Motor neuron (in vitro differentiated cells): ENCODE measurements around the gene UQCC3. TPM values are rescaled to one million over a fixed set of nuclear protein-coding genes. Genes with fewer than 3 reads are reported as not detected.
"Not testable (repeated sequence)": the region's sequence is repeated elsewhere in the genome, so short reads cannot be mapped to it uniquely, and the experiment has no call there.

ENCODE experiments used
- ATAC-seq, 8 experiments: fragments of 200-7000 bp; cut with Tn5 transposase; replicated peaks in 6 of 8; 2 replicates each; pipeline ENCODE4 v1.8.0; 2021; ENCODE audit warnings: mild to moderate bottlenecking in 8 of 8, moderate library complexity in 8 of 8
- H3K27ac ChIP-seq, 2 donors: fragments of 250-450 bp; sonication (Bioruptor Pico); 2 replicates each; pipeline ENCODE4 v1.9.0; 2021; ENCODE audit warnings: antibody characterized with exemption in 2 of 2, mild to moderate bottlenecking in 2 of 2, moderate library complexity in 1 of 2
- H3K4me1 ChIP-seq, 2 donors: fragments of 250-450 bp; sonication (Bioruptor Pico); replicated peaks in 1 of 2; 2 replicates each; pipeline ENCODE4 v1.6.1; 2021; ENCODE audit warnings: antibody characterized with exemption in 2 of 2, mild to moderate bottlenecking in 2 of 2, moderate library complexity in 1 of 2
- H3K4me3 ChIP-seq, 5 donors: fragments of 250-450 bp; sonication (Bioruptor Pico); 2 replicates each; pipeline ENCODE4 v1.9.0; 2021; ENCODE audit warnings: antibody characterized with exemption in 5 of 5, mild to moderate bottlenecking in 5 of 5, moderate library complexity in 4 of 5
- WGBS, 10 experiments: fragments of 450-650 bp; shearing (Covaris generic); methylation state at CpG; one replicate each; pipeline ENCODE4 v1.0.0; 2022; 5-methylcytosine and 5-hydroxymethylcytosine counted together
- in situ Hi-C, 9 experiments: fragments of 400-800 bp; cut with MboI; loops; one replicate each; pipeline ENCODE4 v1.15.0; 2021; ENCODE audit warnings: low sequenced_read_pairs in 9 of 9, low pct_unique_long_range_greater_than_20kb in 2 of 9; ENCODE audit not compliant: unreplicated experiment in 9 of 9
- total RNA-seq, 8 experiments: library from RNA; unstranded; fragments of 300-600 nt; gene quantifications; 2 replicates each; pipeline versions ENCODE4 v1.2.3 to v1.2.4, GENCODE V29; 2022

The UQCC3 gene
- total RNA-seq, 8 experiments from 2014 or later, result 7.9 to 17.7 (median 10.3) TPM

DNA sequence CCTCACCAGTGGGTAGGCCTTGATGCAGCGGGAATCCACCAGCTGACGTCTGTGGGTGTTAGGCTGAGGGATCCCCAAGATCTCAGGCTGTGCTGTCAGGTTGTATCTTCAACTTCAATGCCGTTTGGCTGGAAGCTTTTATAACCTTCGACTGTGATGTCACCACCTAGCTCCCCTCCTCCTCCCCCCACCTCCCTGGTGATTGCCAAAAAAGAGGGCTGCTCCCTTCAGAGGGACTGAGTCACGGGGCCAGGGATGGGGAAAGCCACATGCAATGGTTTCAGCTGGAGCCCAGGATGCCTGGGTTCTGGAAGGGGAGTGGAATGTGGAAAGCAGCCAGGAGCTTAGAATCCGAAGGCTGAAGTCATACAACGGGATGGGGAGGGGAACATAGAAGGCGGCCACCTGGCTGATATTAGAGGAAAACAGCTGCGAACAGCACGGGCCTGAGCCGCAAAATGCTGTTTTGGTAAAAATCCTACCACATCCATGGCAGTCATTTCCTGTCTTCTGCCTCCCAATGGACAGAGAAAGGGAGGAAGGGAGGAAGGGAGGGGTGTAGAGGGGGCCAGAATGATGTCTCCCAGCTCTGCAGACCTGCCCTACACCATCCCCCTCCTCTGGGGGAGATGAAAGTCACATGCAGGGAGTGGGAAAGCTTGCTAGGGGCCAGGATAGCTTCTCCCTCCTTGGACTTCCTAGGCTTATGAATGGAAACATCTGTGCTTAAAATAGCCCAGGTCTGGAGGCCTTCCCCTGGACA, 18.1 kb downstream of the UQCC3 start, which contains the start of gene LRRN4CL:
LRRN4CL (minus strand) TSS at position 110 of the 763 bp plus-strand sequence. CDS start 1,022 bp downstream, outside the sequence.
- Histone ChIP-seq H3K27ac (no peak within 1 kb of the TSS), H3K4me3 (no peak within 1 kb of the TSS), H3K4me1 (no peaks in the 10 kb centered on the region)
- in situ Hi-C loops, result loop anchor here in 1 of 9 experiments (10.0 kb wide), 1 partner anchor 305 kb away; no protein-coding TSS in a partner anchor
- WGBS, 10 experiments, result 0 to 100% (median 80%) methylated on average over 1 to 4 of the region's 11 CpGs; no CpG with 5 or more reads in 5 of the 10 experiments
- ATAC-seq, result peak; percentile 38 to 85 (median 72)

DNA sequence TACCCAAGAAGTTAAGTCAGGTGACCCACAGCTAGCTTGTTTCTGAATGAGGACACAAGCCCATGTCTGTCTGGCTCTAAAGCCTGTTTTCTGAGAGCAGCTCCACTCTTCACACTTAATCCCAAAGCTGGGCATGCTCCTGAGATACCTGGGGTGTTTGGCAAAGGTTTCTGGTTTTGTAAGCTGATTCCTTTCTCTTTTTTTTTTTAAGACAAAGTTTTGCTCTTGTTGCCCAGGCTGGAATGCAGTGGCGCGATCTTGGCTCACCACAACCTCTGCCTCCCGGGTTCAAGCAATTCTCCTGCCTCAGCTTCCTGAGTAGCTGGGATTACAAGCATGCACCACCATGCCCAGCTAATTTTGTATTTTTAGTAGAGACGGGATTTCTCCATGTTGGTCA, 22.2 kb downstream of the UQCC3 start:
- H3K4me1 ChIP-seq, ATAC-seq, H3K4me3 ChIP-seq, H3K27ac ChIP-seq: not testable (repeated sequence)
- WGBS, 10 experiments, result 90 to 100% (median 100%) methylated on average over 1 to 2 of the region's 4 CpGs; no CpG with 5 or more reads in 6 of the 10 experiments
- in situ Hi-C loops, result loop anchor here in 1 of 9 experiments (10.0 kb wide), 1 partner anchor 309 kb away; no protein-coding TSS in a partner anchor

DNA sequence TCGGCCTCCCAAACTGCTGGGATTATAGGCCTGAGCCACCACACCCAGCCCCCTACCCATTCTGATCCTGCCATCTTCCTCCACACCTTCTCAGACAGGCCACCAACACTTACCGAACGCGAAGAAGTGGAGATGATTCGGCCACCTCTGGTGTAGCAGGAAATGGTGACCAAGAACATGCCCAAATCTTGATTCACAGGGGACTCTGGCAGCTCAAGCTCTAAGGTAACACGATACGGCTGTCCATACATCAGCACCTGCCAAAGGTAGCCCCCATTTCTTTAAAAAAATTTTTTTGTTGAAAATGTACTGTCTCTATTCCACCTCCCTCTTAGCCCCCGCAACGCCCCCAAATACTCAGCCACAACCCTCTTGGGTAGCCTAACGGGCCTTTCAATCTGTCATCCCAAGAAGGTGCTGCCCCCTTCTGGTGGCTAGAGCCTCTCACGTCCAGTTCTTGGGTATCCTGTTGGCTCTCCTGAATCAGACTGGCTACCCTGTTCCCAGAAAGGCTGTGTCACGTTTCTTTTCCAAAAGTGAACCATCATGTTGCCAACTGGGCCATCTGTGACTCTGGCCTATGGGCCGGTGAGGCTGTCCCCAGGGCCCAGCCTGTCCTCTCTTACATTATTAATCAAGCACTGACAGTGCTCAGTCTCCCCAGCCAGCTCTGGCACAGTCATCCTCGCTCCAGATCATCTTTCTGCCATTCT, 23.1 kb downstream of the UQCC3 start:
- Histone ChIP-seq H3K4me1 (no peaks in the 10 kb centered on the region), H3K27ac (no peak overlapping the region), H3K4me3 (no peak overlapping the region)
- 6 to 90% (median 50%) methylated on average over 2 to 11 of the region's 14 CpGs; no CpG with 5 or more reads in 1 of the 10 experiments for WGBS, 10 experiments
- peak; percentile 48 to 96 (median 67) for ATAC-seq
- in situ Hi-C loops, result loop anchor here in 1 of 9 experiments (10.0 kb wide), 1 partner anchor 310 kb away; no protein-coding TSS in a partner anchor

DNA sequence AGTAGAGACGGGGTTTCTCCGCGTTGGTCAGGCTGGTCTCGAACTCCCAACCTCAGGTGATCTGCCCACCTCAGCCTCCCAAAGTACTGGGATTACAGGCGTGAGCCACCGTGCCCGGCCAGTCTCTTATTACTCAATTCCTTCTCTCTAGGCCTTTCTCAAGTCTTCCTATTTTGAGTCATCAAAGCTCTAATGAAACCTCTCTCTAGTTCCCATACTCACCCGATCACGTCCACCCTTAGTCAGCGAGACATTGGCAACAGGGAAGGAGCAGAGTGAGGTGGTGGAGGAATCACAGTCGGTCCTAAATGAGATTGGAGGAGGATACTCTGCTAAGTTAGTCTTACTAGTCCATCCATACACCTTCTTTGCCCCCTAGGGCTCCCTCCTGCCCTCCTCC, 30.8 kb downstream of the UQCC3 start:
- no peak for ATAC-seq
- Histone ChIP-seq H3K27ac (no peak overlapping the region), H3K4me1 (peaks cover 5 to 6% of the 10 kb centered on the region in 2 donors), H3K4me3 (no peak overlapping the region)
- in situ Hi-C loops, result no loop called here
- 83 to 100% (median 96%) methylated on average over 1 to 6 of the region's 11 CpGs; no CpG with 5 or more reads in 7 of the 10 experiments for WGBS, 10 experiments

DNA sequence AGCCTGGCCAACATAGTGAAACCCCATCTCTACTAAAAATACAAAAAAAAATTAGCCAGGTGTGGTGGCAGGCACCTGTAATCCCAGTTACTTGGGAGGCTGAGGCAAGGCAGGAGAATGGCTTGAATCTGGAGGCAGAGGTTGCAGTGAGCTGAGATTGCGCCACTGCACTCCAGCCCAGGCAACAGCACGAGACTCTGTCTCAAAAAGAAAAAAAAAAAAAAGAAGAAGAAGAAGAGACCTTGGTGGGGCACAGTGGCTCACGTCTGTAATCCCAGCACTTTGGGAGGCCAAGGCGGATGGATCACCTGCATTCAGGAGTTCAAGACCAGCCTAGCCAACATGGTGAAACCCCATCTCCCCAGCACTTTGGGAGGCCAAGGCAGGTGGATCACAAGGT, 32.4 kb downstream of the UQCC3 start:
- ATAC-seq, in situ Hi-C loops, H3K4me3 ChIP-seq: not testable (repeated sequence)

DNA sequence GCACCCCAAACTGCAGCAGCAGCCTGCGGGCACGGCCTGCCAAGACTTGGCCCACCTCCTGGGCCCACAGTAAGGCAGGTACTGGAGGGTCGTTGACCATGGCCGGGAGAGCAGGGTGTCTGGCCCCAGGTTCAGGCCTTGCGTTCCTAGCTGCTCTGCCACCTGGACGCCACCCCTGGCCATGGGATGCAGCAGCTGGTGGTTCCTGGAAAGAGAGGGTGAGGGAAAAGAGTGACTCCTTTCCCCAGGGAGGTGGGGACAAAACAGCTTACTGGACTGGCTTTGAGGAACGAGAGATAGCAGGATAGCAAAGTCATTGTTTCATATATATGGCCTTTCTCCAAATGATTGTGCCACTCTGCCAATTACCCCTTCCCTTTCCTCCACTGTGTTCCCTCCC, 33.9 kb downstream of the UQCC3 start:
- WGBS, 10 experiments, result 30 to 61% (median 58%) methylated on average over 1 to 5 of the region's 7 CpGs; no CpG with 5 or more reads in 3 of the 10 experiments
- in situ Hi-C loops, result no loop called here
- Histone ChIP-seq H3K4me3 (peak overlapping the region; percentile 52 to 80 (median 61)), H3K4me1 (peaks cover 19 to 28% of the 10 kb centered on the region in 2 donors), H3K27ac (peak overlapping the region; percentile 35 to 58)
- ATAC-seq, result no peak

More for the DNA sequence above, 32.4 kb downstream of the UQCC3 start:
- peaks cover 11 to 20% of the 10 kb centered on the region in 2 donors for H3K4me1 ChIP-seq
- H3K27ac ChIP-seq, result not testable (repeated sequence)
- WGBS, 10 experiments, result 80 to 100% (median 100%) methylated on average over 1 to 3 of the region's 4 CpGs; no CpG with 5 or more reads in 3 of the 10 experiments

DNA sequence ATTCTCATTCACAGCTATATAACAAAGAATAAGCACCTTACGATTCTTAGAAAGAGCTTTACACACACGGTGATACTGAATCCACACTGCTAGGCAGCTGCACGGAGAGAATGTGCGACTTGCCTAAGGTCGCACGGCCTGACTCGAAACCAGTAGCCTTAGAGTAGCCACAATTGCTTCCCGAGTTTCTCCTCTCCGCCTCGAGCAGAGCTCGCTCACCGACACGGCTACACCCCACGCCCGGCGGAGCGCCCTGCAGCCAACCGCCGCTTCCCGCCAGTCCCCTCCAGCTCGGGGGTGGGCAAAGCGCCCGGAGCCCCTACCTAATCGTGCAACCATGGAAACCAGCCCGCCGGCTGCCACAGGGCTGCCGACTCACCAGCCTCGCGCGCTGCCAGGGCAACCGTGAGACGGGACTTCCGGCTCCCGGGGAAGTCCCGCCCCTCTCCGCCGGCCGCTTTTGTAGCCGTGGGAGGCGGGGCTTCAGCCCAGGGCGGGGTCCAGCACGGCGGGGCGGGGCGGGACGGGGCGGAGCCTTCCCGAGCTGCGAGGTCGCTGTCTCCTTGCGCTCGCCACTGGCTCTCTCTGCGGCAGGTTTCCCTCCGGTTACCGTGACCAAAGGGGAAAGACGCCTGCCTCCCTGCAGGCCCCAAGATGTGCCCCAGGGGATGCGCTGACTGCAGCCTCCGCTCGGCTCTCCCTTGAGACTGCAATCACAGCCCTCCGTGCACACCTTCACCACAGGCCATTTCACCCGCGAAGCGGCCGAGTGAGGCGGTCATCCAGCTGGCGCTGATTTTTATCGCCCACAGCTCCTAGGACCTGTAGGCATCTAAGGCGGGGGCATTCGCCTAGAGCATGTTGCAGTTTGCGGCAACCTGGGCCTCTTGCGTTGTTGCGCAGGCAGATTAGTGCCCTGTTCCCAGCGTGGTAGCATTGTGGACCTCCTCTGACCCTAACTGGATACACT, 34.7 kb downstream of the UQCC3 start:
- H3K4me1 ChIP-seq, result peaks cover 19 to 28% of the 10 kb centered on the region in 2 donors
- in situ Hi-C loops, result no loop called here
- 0 to 33% (median 3%) methylated on average over 2 to 18 of the region's 73 CpGs; no CpG with 5 or more reads in 2 of the 10 experiments for WGBS, 10 experiments
- H3K27ac ChIP-seq, result peak overlapping the region; percentile 89 to 94
- ATAC-seq, result peak; percentile 62 to 82 (median 66)
- peak overlapping the region; percentile 52 to 80 (median 61) for H3K4me3 ChIP-seq

DNA sequence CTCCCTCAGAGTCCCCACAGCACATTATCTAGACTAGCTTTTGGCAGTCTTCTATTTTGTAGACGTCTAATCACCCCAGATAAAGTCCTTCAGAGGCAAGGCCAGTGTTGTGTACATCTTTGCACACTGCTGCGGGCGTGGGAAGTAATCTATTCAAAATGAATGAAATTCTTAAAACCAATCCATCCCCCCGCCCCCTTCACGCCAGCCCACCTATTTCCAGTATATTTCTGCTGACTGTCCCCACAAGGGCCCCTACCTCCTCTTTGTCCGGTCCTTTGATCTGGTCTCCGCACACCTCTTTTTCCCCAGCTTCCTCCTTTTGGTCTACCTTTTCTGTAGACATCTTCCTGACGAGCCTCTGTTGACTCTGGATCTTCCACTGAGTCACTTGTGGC, 35.4 kb downstream of the UQCC3 start:
- peak overlapping the region; percentile 52 to 80 (median 61) for H3K4me3 ChIP-seq
- 13 to 80% (median 30%) methylated on average over 1 to 4 of the region's 8 CpGs; no CpG with 5 or more reads in 6 of the 10 experiments for WGBS, 10 experiments
- H3K27ac ChIP-seq, result peak overlapping the region; percentile 89 to 94
- no peak for ATAC-seq
- H3K4me1 ChIP-seq, result peaks cover 19 to 28% of the 10 kb centered on the region in 2 donors
- in situ Hi-C loops, result no loop called here

DNA sequence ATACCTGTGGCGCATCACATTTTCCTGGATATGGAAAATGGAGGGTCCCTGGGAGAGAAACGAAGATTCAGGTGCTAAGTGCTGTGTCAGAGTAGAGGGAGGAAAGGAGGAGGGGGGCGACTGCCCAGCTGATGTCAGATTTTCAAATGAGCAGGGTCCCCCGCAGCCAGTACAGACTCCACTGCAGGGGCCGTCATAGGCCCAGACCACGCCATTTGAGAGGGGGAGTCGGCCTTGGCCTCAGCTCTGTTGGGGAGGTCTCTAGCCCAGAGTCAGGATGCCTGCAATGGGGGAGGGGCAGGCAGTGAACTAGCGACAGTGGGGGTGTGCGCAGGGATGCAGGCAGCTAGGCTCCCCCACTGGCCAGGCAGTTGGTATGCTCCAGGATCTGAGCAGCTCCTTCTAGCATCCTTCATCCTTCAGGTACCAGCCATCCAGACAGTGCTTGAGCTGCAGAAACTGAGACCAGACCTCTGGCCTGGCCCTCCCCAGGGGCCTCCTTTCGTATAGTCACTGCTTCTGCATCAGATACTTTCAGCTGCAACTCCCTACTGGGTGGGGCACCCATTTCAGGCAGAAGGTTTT, 35.9 kb downstream of the UQCC3 start, which contains the start of the genes BSCL2 and GNG3:
BSCL2 (minus strand) TSS at position 148 of the 585 bp plus-strand sequence. CDS start 229 bp downstream, outside the sequence.
GNG3 (plus strand) TSS at position 400 of the 585 bp plus-strand sequence. CDS start 620 bp downstream, outside the sequence.
- in situ Hi-C loops, result no loop called here

DNA sequence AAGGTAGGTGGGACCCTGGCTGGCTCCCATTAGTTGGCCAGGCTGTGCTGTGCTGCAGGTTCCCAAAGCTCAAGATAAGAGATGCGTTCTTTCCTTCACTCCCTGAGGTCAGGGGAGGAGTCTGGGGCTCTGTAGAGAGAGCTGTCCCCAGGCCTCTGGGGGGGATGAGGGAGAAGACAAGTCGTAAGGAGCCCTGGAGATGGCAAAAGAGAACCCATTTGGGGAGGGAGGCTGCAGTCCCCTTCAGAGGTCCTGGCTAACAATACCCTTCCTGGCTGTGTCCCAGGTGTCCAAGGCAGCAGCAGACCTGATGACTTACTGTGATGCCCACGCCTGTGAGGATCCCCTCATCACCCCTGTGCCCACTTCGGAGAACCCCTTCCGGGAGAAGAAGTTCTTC, 36.9 kb downstream of the UQCC3 start:
- WGBS, 10 experiments, result 80 to 85% methylated on average over 1 to 3 of the region's 5 CpGs; no CpG with 5 or more reads in 8 of the 10 experiments
- Histone ChIP-seq H3K4me1 (peaks cover 19 to 28% of the 10 kb centered on the region in 2 donors), H3K27ac (peak overlapping the region; percentile 95 to 97), H3K4me3 (peak overlapping the region; percentile 52 to 80 (median 61))
- ATAC-seq, result no peak
- in situ Hi-C loops, result no loop called here

More for the DNA sequence above, 35.9 kb downstream of the UQCC3 start, which contains the start of the genes BSCL2 and GNG3:
- WGBS, 10 experiments, result 0 to 100% (median 37%) methylated on average over 1 to 6 of the region's 10 CpGs; no CpG with 5 or more reads in 4 of the 10 experiments
- Histone ChIP-seq H3K27ac (peak within 1 kb of the TSS; percentile 95 to 97), H3K4me1 (peaks cover 19 to 28% of the 10 kb centered on the region in 2 donors), H3K4me3 (peak within 1 kb of the TSS; percentile 52 to 80 (median 61))
- peak in 5 of 8 experiments; percentile 77 to 82 (median 80) for ATAC-seq

DNA sequence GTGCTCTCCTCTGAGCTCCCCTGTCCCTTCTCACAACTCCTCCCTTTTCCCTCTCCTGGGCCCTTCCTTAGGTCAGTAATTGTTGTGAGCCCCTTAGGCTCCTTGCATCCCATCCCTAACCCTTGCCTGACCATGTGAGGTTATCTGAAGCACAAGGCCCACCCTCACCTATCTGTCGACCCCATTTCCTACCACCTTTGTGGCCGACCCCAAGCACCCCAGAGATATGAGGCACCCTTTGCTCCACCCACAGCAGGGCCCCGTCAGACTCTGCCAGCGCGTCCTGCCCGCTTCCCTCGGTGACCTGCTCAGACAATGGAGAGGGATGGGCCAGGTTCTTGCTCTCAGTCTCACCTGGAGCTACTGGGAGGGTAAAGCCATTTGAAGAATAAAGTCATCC, 37.3 kb downstream of the UQCC3 start:
- peak overlapping the region; percentile 95 to 97 for H3K27ac ChIP-seq
- H3K4me1 ChIP-seq, result peaks cover 19 to 28% of the 10 kb centered on the region in 2 donors
- in situ Hi-C loops, result no loop called here
- H3K4me3 ChIP-seq, result peak overlapping the region; percentile 52 to 80 (median 61)
- 0 to 40% (median 36%) methylated on average over 1 to 4 of the region's 7 CpGs; no CpG with 5 or more reads in 7 of the 10 experiments for WGBS, 10 experiments
- ATAC-seq, result peak in 1 of 8 experiments; percentile 1
